Measurements from ENCODE around the gene GPAM. TPM values are rescaled to one million over a fixed set of nuclear protein-coding genes. Genes with fewer than 3 reads are reported as not detected.

GPAM gene
- total and polyA plus RNA-seq, 9 of the 15 experiments (the other 6 are each of a cell fraction or from before 2014, with no cell fraction given), result 3.5 to 7.5 (median 5.5) TPM

DNA sequence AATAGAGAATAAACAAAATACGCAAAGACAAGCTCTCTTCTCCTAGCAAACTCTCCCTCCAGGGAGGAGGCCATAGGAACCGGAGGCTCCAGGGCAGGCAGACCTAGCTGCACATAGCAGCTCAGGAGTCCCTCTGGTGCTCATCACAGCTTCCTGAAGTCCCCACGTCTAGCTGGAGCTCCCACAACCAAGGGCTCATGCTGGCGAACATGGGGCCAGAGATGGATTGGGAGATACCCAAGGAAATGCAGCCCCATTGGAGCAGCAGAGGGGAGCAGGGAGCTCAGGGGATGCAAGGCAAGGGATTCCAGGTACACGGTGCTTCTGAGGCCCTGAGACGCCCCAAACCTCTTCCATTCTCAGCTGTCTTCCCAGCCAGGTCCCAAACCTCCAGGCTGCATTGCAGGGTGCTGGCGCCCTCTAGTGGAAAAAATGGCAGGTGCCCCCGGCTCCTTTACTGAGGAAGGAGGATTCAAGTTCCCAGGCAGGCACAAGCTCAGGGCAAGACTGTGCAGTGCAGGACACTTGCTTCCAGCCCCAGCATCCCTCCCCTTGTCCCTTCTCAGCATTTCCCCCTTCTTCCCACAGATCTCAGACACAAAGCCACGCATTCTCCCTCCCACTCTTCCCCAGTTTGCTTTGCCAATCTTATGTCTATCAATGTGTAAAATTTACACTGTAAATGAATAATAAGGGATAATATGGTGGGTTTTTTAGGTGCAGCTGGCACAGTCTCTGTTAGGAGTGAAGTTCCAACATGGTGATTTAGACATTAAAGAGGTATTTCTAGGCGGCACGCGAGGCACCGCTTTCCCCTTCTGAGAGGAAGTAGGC is 46.2 kb downstream of the GPAM start (continued):
- TF ChIP-seq BCLAF1 (IDR thresholded peaks at IDR 0.05; ENCODE audit: borderline replicate concordance in 1 of 2, control insufficient read depth in 1 of 2, low read depth in 2 of 2, low read length in 1 of 2) (no peak), ZNF436 (CRISPR knock-in tag; IDR thresholded peaks at IDR 0.05) (no peak), ZNF263 (CRISPR knock-in tag; IDR thresholded peaks at IDR 0.05; ENCODE audit: borderline replicate concordance) (no peak), JUN (IDR thresholded peaks at IDR 0.05; ENCODE audit: borderline replicate concordance, low read depth, low read length) (no peak), JUN (CRISPR knock-in tag; IDR thresholded peaks at IDR 0.05; ENCODE audit: borderline replicate concordance) (no peak), MTF1 (CRISPR knock-in tag; IDR thresholded peaks at IDR 0.05; ENCODE audit: borderline replicate concordance) (no peak), ZNF586 (CRISPR knock-in tag; conservative IDR thresholded peaks at IDR 0.05) (no peak), CREB3 (tag; conservative IDR thresholded peaks at IDR 0.05; ENCODE audit: low read depth) (no peak), ZBTB7A (IDR thresholded peaks at IDR 0.05; ENCODE audit: borderline replicate concordance, control insufficient read depth, low read depth, low read length) (no peak), MYNN (IDR thresholded peaks at IDR 0.05) (no peak), MYNN (CRISPR knock-in tag; IDR thresholded peaks at IDR 0.05) (no peak), DNMT1 (IDR thresholded peaks at IDR 0.05) (no peak), CBX2 (IDR thresholded peaks at IDR 0.05; ENCODE audit: insufficient read depth, low read length, poor library complexity, severe bottlenecking) (no peak), HNRNPH1 (optimal IDR thresholded peaks at IDR 0.05; ENCODE audit: low read depth, low read length) (no peak), ZNF282 (CRISPR knock-in tag; IDR thresholded peaks at IDR 0.05) (no peak)
- TF ChIP-seq, protein P1, sequence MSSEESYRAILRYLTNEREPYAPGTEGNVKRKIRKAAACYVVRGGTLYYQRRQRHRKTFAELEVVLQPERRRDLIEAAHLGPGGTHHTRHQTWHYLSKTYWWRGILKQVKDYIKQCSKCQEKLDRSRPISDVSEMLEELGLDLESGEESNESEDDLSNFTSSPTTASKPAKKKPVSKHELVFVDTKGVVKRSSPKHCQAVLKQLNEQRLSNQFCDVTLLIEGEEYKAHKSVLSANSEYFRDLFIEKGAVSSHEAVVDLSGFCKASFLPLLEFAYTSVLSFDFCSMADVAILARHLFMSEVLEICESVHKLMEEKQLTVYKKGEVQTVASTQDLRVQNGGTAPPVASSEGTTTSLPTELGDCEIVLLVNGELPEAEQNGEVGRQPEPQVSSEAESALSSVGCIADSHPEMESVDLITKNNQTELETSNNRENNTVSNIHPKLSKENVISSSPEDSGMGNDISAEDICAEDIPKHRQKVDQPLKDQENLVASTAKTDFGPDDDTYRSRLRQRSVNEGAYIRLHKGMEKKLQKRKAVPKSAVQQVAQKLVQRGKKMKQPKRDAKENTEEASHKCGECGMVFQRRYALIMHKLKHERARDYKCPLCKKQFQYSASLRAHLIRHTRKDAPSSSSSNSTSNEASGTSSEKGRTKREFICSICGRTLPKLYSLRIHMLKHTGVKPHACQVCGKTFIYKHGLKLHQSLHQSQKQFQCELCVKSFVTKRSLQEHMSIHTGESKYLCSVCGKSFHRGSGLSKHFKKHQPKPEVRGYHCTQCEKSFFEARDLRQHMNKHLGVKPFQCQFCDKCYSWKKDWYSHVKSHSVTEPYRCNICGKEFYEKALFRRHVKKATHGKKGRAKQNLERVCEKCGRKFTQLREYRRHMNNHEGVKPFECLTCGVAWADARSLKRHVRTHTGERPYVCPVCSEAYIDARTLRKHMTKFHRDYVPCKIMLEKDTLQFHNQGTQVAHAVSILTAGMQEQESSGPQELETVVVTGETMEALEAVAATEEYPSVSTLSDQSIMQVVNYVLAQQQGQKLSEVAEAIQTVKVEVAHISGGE (CRISPR knock-in tag; IDR thresholded peaks at IDR 0.05), result no peak
- TF ChIP-seq, protein P2, sequence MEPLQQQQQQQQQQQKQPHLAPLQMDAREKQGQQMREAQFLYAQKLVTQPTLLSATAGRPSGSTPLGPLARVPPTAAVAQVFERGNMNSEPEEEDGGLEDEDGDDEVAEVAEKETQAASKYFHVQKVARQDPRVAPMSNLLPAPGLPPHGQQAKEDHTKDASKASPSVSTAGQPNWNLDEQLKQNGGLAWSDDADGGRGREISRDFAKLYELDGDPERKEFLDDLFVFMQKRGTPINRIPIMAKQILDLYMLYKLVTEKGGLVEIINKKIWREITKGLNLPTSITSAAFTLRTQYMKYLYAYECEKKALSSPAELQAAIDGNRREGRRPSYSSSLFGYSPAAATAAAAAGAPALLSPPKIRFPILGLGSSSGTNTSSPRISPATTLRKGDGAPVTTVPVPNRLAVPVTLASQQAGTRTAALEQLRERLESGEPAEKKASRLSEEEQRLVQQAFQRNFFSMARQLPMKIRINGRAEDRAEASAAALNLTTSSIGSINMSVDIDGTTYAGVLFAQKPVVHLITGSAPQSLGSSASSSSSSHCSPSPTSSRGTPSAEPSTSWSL (CRISPR knock-in tag; IDR thresholded peaks at IDR 0.05; ENCODE audit: borderline replicate concordance), result no peak

All from K562 (cell line).